ENCODE results near the gene ANKUB1.
"Not testable (repeated sequence)": the region's sequence is repeated elsewhere in the genome, so short reads cannot be mapped to it uniquely, and the experiment has no call there.

The ANKUB1 gene, protein sequence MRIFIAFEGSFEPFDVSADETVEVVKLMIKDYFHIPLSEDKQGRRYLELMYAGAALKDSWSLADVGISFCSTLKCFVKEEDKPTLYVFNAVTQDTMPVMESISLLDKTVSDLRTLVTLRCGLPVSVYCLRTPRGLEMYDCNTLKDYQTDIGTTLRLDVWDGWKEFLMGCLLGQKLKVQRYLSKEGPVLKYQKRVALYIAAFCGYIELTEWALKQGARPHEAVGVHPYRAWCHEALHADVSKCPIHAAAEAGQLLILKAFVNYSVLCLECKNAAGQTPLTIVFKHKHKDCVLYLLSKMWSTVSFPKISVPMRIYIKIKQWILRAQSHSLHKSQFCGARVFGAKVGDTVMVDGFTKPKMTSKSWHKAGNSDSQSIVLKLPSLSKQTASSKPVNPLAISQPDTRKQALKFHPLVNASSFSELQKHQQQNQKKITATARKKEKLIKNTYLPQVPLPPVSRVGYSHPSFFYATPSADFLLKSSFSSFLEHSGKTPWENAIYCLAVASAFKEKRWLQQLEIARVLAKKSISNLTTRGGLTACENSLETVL

GRCh38 chr3:149792452-149793270 is at the start of gene ANKUB1:
Gene ANKUB1 (minus strand): TSS chr3:149792554. CDS start chr3:149792366, 188 bp downstream.
- DNase-seq (ENCODE audit: low spot score), result no peak

DNA sequence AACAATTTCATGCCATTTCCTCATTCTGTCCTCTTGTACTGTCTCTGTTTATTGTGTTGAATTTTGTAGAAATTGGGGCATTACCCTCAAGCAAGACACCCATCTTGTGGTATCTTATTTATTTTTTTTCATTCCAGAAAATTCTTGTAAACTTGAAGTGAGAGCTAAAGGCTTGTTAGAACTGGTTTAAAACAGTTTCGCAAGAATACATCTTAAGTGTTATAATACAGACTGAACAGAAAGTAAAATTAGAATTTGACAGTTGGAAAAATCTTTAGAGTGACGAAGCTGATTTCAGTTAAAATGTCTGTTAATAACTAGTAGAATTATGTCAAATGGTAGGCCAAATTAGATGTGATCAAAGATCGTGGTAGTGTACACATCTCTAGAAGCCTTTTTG is 47.5 kb upstream of the ANKUB1 start:
- no peak for DNase-seq (ENCODE audit: low spot score)

DNA sequence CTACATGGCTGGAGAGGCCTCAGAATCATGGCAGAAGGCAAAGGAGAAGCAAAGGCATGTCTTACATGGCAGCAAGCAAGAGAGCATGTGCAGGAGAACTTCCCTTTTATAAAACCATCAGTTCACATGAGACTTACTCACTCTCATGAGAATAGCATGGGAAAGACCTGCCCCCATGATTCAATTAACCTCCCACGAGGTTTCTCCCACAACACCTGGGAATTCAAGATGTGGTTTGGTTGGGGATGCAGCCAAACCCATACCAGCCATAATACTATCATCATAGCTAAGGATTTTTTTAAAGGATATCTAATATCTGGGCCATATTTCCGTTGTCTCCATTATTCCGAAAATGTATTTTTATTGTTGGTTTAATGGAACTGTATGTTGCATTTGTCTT is 47.1 kb upstream of the ANKUB1 start:
- DNase-seq (ENCODE audit: low spot score), result not testable (repeated sequence)

- not testable (repeated sequence) for DNase-seq (ENCODE audit: low spot score)
These were observed 46.1 kb upstream of the ANKUB1 start for GRCh38 chr3:149838491-149838890.

- DNase-seq (ENCODE audit: low spot score), result no peak
These were observed 40.9 kb upstream of the ANKUB1 start for GRCh38 chr3:149833241-149833640.

- peak; percentile 38 for DNase-seq (ENCODE audit: low spot score)
These were observed 39.7 kb upstream of the ANKUB1 start for GRCh38 chr3:149832086-149832485.

DNA sequence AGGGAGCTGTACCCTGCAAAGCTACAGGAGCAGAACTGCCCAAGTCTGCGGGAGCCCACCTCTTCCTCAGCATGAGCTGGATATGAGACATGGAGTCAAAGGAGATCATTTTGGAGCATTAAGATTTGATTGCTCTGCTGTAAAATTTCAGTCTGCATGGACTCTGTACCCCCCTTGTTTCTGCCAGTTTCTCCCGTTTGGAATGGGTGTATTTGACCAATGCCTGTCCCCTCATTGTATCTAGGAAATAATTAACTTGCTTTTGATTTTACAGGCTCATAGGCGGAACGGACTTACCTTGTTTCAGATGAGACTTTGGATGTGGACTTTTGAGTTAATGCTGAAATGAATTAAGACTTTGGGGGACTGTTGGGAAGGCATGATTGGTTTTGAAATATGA is 39.0 kb upstream of the ANKUB1 start:
- no peak for DNase-seq (ENCODE audit: low spot score)

- no peak for DNase-seq (ENCODE audit: low spot score)
These were observed 38.5 kb upstream of the ANKUB1 start for GRCh38 chr3:149830902-149831301.

- DNase-seq (ENCODE audit: low spot score), result not testable (repeated sequence)
These were observed 37.3 kb upstream of the ANKUB1 start for GRCh38 chr3:149829631-149830030.

- no peak for DNase-seq (ENCODE audit: low spot score)
These were observed 36.0 kb upstream of the ANKUB1 start for GRCh38 chr3:149828390-149828789.

DNA sequence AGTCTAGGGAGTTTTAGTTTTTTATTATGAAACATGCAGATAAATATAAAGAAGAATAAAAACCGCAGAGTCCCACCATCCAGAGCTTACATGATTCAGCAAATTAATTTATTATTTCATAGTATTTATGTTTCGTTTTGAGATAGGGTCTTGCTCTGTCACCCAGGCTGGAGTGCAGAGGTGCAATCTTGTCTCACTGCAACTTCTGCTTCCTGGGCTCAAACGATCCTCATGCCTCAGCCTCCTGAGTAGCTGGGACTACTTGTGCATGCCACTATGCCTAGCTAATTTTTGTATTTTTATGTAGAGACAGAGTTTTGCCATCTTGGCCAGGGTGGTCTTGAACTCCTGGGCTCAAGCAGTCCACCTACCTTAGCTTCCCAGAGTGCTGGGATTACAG is 34.3 kb upstream of the ANKUB1 start:
- DNase-seq (ENCODE audit: low spot score), result no peak

DNA sequence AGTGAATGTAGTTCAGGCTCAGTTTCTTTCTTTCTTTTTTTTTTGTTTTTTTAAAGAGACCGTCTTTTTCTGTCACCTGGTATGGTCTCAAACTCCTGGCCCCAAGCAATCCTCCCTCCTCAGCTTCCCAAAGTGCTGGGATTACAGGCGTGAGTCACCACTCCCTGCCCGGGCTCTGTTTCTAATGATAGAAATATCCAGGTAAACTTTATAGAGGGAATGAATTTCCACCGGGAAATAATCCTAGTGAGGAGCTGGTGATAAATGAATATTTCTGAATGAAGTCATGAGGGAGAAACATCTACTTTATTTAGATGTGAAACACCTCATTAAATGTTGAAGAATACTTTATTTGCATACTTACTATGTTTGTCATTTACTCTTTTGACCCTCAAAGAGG is 27.8 kb upstream of the ANKUB1 start:
- DNase-seq (ENCODE audit: low spot score), result peak; percentile 3

DNA sequence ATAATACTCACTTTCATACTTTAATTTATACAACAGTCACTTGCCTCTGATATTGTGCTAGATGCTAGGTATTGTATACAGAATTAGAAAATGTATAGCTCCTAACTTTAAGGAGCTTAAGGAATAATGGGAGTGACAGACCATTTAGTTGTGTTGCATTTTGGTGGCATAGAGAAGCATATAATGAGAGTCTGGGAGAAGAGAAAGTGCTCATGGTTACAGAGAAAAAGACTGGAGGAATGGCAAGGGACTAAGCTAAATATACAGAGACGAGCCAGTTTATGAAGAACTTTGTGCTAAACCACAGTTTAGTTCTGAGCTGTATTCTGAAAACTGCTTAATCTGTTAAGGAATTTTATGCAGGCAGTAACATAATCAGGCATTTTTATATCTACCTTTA is 27.1 kb upstream of the ANKUB1 start:
- DNase-seq (ENCODE audit: low spot score), result no peak

GRCh38 chr3:149816986-149817385 is 24.6 kb upstream of the ANKUB1 start:
- DNase-seq (ENCODE audit: low spot score), result peak; percentile 21

DNA sequence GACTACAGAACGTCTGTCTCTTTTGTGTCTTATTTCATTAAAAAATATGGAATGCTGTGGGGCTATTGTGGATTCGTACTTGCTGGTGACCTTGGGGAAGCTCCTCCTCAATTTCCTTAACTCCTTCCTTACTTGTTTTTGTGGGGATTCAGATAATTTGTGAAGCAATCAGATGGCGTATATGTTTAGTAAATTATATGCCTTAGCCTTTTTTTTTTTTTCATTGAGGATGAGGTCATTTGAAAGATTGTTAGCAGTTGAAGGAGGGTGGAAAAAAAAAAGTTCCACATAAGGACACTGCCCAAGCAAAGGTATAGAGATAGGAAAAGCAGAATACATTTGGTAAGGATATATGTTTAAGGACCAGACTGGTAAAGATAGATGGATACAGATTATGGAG is 24.0 kb upstream of the ANKUB1 start:
- no peak for DNase-seq (ENCODE audit: low spot score)

DNA sequence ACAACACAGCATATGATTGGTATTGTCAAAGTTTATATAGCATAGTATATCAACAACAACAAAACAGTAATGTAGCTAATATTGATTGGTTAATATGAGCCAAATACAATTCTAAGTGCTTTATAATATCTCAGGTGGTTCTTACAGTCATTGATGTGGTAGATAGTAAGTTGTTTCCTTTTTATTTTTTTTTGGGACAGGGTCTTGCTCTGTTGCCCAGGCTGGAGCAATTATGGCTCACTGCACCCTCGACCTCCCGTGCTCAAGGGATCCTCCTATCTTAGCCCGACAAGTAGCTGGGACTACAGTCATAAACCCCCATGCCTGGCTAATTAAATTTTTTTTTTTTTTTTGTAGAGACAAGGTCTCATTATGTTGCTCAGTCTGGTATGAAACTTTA is 23.4 kb upstream of the ANKUB1 start:
- DNase-seq (ENCODE audit: low spot score), result no peak

DNA sequence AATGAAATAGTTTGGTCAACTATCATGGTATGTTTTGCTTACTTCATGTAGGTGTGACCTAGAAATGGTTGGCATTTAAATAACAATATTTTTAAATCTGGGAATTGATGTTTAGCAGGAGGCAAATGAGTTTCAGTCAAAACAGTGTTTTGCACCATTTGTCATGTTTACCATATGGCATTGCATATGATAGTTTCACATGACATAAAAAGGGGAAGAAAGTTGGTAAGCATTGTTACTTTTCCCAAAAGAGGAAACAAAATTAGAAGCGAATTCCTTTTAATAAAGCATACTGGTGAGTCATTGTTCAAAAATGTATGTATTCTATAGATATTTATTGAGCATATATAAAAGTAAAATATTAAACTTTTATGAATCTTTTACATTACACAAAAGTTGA is 23.0 kb upstream of the ANKUB1 start:
- DNase-seq (ENCODE audit: low spot score), result no peak

- peak; percentile 35 for DNase-seq (ENCODE audit: low spot score)
These were observed 21.3 kb upstream of the ANKUB1 start for GRCh38 chr3:149813367-149814281.

DNA sequence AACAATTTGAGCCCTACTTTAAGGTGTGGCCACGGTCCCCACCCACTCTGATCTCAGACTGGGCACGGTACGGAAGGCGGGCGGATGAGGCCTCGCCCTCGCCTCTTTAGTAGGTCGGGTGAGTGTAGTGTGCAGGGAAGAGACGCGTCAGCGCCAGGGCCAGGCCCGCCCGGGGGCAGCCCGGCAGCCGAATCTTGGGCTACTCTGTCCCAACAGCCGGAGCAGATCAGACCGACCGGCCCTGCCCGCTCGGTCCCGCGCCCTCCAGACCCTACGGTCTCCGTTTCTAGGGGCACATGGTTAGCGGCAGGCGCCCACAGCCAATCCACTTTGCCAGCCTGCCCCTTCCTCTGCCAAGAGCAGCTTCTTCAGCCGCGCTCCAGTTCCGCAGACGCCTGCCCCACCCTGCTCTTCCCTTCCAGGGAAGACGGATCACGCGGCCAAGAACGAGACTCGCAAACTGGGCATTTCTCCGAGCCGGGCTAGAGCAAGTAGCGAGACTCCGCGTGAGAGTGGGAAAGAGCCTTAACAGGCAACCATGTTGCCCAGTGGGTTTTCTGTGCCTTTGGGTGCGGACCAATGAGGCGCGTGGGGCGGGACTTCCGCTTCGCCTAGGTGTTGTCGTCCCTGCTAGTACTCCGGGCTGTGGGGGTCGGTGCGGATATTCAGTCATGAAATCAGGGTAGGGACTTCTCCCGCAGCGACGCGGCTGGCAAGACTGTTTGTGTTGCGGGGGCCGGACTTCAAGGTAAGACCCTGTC is 20.4 kb upstream of the ANKUB1 start, which contains the start of gene RNF13:
RNF13 (plus strand) TSS at position 610 of the 761 bp plus-strand sequence. CDS start 32,812 bp downstream, outside the sequence.
- peak; percentile 95 for DNase-seq (ENCODE audit: low spot score)

- no peak for DNase-seq (ENCODE audit: low spot score)
These were observed 19.8 kb upstream of the ANKUB1 start for GRCh38 chr3:149812165-149812605.

DNA sequence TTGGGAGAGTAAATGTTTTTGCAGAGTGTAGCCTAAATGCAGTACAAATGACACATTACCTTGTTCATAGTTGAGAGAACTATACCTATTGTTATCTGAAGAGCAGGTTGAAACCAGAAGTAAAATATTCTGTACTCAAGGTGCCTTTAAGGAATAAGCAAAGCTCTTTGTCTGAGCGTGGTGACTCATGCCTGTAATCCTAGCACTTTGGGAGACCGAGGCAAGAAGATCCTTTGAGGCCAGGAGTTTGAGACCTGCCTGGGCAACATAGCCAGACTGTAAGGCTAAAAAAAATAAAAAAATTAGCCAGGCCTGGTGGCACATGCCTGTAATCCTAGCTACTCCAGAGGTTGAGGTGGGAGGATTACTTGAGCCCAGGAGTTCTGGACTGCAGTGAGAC is 18.5 kb upstream of the ANKUB1 start:
- no peak for DNase-seq (ENCODE audit: low spot score)
